ENCODE results near the gene MAP1LC3B.

DNA sequence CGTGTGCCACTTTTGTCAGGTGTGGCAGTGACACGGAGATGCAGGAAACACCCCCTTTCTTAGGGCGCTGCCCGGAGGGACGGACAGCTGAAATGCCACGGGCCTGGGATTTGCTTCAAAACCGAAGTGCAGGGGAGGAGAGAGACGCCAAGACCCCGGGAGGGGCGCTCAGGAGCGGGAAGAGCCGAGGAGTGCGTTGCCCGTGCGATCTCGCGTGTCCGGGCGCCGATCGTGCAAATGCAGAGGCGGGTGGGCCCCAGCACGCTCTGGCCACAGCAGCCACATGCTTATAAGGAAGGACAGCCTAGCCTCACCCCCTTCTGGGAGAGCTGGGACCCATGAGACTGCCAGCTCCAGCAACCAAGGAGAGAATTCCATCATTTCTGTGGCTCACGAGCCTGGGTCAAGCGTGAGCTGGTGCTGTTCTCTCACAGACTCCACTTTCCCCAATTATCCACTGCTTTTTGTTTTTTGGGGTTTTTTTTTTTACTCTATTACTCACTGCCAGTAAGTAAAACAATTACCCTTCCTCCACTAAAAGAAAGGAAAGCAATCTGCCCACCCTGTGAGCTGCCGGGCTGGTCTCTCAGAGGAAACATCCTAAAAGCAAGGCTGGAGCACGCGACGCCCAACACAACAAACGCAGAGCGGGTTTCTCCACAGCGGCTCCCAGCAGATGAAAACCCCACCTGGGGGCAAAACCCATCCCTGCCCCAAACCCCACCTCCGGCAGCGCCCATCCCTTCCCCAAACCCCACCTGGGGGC lies 47.8 kb upstream of the MAP1LC3B start:
- no peak for TF ChIP-seq POLR2A (IDR thresholded peaks at IDR 0.05; ENCODE audit: low read length)
- no peak for TF ChIP-seq POLR2AphosphoS2 (conservative IDR thresholded peaks at IDR 0.05; ENCODE audit: low read length)
- TF ChIP-seq, protein P1, sequence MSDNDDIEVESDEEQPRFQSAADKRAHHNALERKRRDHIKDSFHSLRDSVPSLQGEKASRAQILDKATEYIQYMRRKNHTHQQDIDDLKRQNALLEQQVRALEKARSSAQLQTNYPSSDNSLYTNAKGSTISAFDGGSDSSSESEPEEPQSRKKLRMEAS (IDR thresholded peaks at IDR 0.05): no peak
- TF ChIP-seq FOSL2 (IDR thresholded peaks at IDR 0.05): no peak
- no peak for TF ChIP-seq FOSL2 (CRISPR knock-in tag; IDR thresholded peaks at IDR 0.05)
- no peak for TF ChIP-seq CTCF (IDR thresholded peaks at IDR 0.05)
- TF ChIP-seq JUN (IDR thresholded peaks at IDR 0.05): no peak
- TF ChIP-seq CHD2 (IDR thresholded peaks at IDR 0.05; ENCODE audit: low read length, partially characterized antibody): no peak
- no peak for TF ChIP-seq HOXA7 (CRISPR knock-in tag; IDR thresholded peaks at IDR 0.05)
- TF ChIP-seq EP300 (IDR thresholded peaks at IDR 0.05): no peak
- no peak for TF ChIP-seq MAFK (IDR thresholded peaks at IDR 0.05; ENCODE audit: partially characterized antibody)
- TF ChIP-seq RCOR1 (IDR thresholded peaks at IDR 0.05; ENCODE audit: low read depth, low read length): no peak
- no peak for TF ChIP-seq EHF (CRISPR knock-in tag; IDR thresholded peaks at IDR 0.05)
- TF ChIP-seq NR3C1 (IDR thresholded peaks at IDR 0.05): no peak
- TF ChIP-seq BHLHE40 (IDR thresholded peaks at IDR 0.05; ENCODE audit: low read depth, low read length): no peak

Data from A549 (cell line).